ENCODE measurements around the gene WDFY4. TPM values are rescaled to one million over a fixed set of nuclear protein-coding genes. Genes with fewer than 3 reads are reported as not detected.

WDFY4 gene
- total RNA-seq, 1 experiment from 2014 or later: not detected

DNA sequence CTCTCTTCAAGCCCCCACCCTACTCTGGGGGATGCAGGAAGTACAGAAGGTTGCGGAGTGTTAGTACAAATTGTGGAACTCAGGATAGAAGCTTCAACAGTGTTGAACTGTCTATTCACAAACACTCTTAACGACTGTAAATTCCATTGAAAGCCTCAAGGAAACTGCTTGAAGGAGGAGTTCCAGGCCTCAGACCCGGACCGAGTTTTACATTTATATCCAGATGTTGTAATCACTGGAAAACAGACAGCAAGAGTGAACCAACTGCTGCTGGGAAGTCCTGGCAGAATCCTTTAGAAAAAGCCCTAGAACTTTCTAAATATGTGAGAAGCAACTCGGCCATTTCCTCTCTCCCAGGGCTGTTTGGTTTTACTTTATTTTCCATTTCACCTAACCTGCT, 339.1 kb downstream of the WDFY4 start:
- DNase-seq (ENCODE audit: low read depth): no peak

DNA sequence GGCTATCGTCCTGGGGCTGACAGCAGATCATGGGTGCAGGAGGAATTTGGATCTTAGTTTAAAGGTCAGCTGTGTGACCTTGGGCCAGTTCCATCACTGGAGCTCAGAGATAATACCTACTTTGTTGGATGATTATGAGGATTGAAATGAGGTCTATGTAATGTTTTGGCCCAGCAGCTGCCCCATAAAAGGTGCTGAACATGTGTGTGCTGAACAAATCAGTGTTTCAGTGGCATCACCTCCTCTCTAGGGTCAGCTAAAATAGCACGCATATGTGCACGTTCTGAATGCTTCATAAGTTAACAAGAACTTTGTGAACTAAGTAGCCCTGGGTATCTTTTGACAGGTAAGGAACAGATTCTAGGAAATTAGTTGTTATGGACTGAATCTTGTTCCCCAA, 339.8 kb downstream of the WDFY4 start:
- no peak for DNase-seq (ENCODE audit: low read depth)

DNA sequence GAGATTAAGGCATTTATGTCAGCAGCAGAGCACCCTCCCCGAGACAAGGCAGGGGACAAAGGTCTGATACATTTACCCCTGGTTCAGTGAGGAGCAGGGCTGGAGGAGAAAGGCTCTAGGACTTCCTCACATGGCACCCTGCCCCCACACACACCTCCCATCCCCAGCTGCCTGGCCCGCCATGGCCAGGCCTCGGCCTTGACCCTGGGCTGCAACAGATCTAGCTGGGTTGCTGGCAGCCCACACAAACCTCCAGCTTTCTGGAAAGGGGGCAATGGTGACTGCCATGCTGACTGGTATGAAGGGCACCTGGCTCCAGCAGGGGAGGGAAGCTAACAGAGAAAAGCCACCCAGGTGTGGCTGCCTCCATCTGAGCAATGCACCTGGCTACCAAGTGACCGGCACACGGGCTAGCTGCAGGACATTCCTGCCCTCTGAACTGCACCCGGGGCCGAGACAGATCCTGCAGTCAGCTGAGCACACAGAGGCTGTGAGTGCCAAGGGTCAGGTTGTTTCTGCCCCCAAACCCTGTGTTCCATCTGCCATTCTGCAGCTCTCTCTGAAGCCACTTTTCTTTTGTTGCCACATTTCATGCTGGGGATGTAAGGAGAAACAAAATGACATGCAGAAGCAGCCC, 340.8 kb downstream of the WDFY4 start:
- no peak for DNase-seq (ENCODE audit: low read depth)

DNA sequence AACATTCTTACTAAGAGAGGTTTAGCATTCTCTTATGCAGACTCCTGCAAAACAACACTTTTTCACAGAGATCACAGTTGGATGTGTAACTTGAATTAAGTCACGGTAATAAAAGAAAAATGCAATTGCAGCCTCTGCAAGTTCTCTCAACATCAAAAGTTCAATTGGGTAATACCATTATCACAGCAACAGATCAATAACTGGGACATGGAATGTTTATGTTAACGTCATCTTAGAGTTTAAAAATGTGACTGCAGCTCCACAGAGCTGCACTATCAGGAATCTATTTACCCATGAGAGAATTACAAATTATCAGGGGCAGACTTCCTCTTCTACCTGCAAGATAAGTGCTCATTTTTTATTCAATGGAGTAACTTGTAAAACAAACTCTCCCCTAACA, 344.0 kb downstream of the WDFY4 start:
- no peak for DNase-seq (ENCODE audit: low read depth)

DNA sequence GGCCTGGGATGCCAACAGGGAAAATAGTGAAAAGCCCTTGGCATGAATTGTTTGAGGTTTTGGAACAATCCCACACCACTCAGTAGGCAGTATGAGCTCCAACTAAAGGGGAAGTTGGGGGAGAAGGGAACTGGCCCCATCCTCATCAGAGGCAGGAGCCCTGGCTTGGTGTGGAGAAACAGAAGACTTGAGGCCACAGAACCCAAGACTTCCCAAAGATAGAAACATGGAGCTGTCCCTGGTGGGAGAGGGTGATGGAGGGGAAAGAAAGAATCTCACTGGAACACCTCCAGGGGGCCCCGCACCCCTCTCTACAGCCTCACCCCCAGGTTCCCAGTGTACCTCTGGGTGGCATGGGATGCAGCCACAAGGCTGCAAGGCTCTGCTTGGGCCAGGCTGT, 345.0 kb downstream of the WDFY4 start:
- no peak for DNase-seq (ENCODE audit: low read depth)

Other genes starting within 250 kb of the WDFY4 start
- gene ARHGAP22, start 79.8 kb upstream of the WDFY4 start, total RNA-seq (2014; rRNA removed; shearing (Covaris generic)): 6.2 and 17.1 TPM in 2 replicates

Measured in Daoy (cell line).